AG10803 (cell line): Measurements from ENCODE around the gene GBE1.
"Not testable (repeated sequence)": the region's sequence is repeated elsewhere in the genome, so short reads cannot be mapped to it uniquely, and the experiment has no call there.

Experiments
- DNase-seq: peaks from one replicate; pipeline ENCODE4 v3.0.0; 2010; ENCODE audit warnings: low read depth
- H3K4me3 ChIP-seq: 2 replicates; pipeline ENCODE4 v1.5.1; 2011; ENCODE audit warnings: mild to moderate bottlenecking, low read length, control low read depth
- TF ChIP-seq, protein P1 (sequence below): conservative IDR thresholded peaks from 2 replicates; pipeline ENCODE4 v1.5.1; 2011; ENCODE audit warnings: mild to moderate bottlenecking, low read length, control low read depth, inconsistent platforms

GBE1 gene

DNA sequence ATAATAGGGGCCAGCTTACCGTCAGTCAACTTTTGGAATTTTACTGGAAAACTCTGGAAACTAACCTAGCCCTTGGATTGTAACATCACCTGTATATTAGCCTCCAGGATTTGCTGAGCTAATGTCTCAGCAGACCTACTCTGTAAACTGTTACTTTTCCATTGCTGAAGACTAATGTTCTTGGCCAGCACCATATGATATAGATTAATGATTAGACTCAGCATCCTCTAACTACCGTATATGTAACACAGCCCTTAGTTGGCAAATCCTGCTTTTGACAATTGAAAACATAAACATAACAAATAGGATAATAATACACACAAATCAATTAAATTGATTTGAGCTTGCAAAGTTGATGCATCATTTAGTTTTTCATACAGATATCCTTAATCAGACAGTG is 26.6 kb upstream of the GBE1 start:
- TF ChIP-seq, protein P1, sequence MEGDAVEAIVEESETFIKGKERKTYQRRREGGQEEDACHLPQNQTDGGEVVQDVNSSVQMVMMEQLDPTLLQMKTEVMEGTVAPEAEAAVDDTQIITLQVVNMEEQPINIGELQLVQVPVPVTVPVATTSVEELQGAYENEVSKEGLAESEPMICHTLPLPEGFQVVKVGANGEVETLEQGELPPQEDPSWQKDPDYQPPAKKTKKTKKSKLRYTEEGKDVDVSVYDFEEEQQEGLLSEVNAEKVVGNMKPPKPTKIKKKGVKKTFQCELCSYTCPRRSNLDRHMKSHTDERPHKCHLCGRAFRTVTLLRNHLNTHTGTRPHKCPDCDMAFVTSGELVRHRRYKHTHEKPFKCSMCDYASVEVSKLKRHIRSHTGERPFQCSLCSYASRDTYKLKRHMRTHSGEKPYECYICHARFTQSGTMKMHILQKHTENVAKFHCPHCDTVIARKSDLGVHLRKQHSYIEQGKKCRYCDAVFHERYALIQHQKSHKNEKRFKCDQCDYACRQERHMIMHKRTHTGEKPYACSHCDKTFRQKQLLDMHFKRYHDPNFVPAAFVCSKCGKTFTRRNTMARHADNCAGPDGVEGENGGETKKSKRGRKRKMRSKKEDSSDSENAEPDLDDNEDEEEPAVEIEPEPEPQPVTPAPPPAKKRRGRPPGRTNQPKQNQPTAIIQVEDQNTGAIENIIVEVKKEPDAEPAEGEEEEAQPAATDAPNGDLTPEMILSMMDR: no peak
- H3K4me3 ChIP-seq: no peak overlapping the region
- DNase-seq: no peak

DNA sequence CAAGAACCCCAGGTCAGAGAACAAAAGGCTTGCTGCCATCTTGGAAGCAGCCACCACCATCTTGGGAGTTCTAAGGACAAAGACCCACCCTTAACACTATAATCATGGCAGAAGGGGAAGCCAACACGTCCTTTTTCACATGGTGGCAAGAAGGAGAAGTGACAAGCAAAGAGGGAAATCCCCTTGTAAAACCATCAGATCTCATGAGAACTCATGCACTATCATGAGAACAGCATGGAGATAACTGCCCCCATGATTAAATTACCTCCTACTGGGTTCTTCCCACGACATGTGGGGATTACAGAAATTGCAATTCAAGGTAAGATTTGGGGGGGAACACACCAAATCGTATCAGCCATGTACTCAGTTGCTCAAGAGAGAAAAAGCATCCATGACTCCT is 21.1 kb upstream of the GBE1 start:
- TF ChIP-seq, protein P1: no peak
- H3K4me3 ChIP-seq: no peak overlapping the region
- no peak for DNase-seq

DNA sequence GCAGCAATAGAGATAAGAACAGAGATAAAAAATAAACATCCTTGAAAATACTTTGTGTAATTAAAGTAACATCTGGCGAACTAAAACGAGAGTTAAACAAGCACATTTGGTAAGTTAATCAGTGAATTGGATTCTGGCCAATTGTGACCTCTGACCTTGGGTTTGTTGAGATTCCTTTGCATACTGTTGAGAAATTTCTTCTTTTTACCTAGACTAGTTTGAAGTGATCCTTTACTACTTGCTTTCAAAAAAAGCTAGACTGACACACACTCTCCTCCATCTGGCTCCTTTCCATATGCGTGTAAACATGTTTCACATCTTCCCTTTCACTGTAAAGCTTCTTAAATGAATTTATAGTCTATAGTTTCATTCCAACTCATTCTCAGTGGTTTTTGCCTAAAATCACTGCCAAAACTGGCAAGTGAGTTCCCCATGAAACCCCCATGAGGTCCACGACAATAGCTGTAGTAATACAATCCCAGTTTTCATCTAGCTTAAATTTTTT is 17.3 kb upstream of the GBE1 start:
- DNase-seq: peak; percentile 25
- no peak overlapping the region for H3K4me3 ChIP-seq
- TF ChIP-seq, protein P1: no peak

DNA sequence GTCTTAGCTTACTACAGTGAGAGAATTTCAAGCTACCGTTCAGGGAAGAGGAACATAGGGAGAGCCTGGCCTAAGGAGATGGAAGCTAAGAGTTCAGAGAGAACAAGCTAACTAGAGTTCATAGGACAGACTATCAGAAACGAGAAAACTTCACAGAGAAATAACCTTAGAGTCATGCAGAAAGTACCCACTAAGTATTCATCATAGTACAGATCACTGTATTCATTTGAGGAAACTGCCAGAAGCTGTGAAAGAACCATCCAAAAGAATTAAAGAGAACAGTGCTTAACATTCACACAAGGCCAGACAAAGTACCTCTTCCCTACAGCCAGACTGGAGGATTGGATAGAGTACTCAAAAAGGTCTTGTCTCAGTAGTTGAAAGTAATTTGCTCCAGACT is 15.2 kb upstream of the GBE1 start:
- no peak overlapping the region for H3K4me3 ChIP-seq
- TF ChIP-seq, protein P1: no peak
- DNase-seq: no peak

DNA sequence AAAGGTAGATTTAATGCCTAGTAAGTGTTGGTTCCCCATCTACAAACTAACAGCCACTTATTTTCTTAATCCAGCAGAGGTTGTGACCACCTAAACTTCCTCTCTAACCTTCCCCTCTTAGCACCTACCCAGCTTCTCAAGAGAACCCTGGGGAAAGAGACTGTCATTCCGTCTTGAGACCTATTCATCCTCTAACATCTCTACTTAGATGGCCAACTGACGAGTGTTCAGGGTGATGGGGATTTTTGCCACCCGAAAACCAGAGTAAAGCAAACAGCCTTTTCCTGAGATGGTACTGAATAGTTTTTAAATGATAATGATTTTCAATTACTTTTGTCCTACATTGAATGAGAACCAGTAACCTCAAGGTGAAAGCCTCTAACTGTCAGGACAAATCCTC is 9.3 kb upstream of the GBE1 start:
- H3K4me3 ChIP-seq: no peak overlapping the region
- TF ChIP-seq, protein P1: no peak
- no peak for DNase-seq

DNA sequence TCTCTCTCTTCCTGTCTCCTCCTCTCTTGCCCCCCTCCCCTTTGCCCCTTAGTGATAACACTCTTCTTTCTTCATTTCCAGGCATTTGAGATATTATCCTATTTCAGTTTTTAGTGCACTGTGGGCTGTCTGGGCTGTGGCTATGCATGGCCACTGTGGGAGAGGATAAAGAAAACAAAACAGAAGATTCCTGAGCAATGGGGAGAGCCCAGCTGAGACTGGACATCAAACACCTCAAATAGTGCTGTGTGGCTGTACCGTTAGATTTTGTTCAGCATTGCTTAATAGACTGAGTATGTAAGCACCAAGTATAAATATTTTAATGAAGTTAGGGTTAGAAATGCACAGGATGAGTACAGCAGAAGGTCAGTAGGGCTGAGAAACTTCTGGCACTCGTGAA is 7.9 kb upstream of the GBE1 start:
- TF ChIP-seq, protein P1: no peak

DNA sequence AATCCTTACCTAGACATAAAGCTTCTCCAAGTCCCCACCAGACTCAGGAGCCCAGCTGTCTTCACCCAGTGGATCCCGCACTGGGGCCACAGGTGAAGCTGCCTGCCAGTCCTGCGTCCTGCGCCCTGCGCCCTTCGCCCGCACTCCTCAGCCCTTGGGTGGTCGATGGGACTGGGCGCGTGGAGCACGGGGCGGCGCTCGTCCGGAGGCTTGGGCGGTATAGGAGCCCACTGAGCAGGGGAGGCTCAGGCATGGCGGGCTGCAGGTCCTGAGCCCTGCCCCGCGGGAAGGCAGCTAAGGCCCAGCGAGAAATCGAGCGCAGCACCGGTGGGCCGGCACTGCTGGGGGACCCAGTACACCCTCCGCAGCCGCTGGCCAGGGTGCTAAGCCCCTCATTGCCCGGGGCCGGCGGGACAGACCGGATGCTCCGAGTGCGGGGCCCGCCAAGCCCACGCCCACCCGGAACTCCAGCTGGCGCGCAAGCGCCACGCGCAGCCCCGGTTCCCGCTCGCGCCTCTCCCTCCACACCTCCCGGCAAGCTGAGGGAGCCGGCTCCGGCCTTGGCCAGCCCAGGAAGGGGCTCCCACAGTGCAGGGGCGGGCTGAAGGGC is 5.9 kb upstream of the GBE1 start:
- not testable (repeated sequence) for H3K4me3 ChIP-seq, DNase-seq

More for the DNA sequence above, 7.9 kb upstream of the GBE1 start:
- no peak for DNase-seq
- no peak overlapping the region for H3K4me3 ChIP-seq
